ENCODE measurements around the gene LGALS7. TPM values are rescaled to one million over a fixed set of nuclear protein-coding genes. Genes with fewer than 3 reads are reported as not detected.
A peak's percentile ranks its signal among the peaks of the same experiment; 100 is the strongest.
"Not testable (repeated sequence)": the region's sequence is repeated elsewhere in the genome, so short reads cannot be mapped to it uniquely, and the experiment has no call there.

Gene LGALS7
- total RNA-seq, 3 donors from 2014 or later, result not detected

DNA sequence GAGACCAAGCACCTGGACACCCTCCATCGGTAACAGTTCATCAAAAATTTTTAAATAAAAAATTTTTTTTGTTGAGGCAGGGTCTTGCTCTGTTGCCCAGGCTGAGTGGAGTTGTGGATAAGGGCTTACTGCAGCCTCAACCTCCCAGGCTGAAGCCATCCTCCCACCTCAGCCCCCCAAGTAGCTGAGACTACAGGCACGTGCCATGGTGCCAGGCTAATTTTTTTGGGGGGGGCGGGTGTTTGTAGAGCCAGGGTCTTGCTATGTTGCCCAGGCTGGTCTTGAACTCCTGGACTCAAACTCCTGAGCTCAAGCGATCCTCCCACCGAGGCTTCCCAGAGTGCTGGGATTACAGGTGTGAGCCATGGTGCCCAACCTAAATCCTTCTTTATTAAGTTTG, 20.4 kb upstream of the LGALS7 start:
- DNase-seq (no peak), ATAC-seq (no peak)
- H3K9me3 ChIP-seq, result no peaks in the 10 kb centered on the region
- no peaks in the 10 kb centered on the region for H3K36me3 ChIP-seq (ENCODE audit: low read depth)
- TF ChIP-seq, protein P1, sequence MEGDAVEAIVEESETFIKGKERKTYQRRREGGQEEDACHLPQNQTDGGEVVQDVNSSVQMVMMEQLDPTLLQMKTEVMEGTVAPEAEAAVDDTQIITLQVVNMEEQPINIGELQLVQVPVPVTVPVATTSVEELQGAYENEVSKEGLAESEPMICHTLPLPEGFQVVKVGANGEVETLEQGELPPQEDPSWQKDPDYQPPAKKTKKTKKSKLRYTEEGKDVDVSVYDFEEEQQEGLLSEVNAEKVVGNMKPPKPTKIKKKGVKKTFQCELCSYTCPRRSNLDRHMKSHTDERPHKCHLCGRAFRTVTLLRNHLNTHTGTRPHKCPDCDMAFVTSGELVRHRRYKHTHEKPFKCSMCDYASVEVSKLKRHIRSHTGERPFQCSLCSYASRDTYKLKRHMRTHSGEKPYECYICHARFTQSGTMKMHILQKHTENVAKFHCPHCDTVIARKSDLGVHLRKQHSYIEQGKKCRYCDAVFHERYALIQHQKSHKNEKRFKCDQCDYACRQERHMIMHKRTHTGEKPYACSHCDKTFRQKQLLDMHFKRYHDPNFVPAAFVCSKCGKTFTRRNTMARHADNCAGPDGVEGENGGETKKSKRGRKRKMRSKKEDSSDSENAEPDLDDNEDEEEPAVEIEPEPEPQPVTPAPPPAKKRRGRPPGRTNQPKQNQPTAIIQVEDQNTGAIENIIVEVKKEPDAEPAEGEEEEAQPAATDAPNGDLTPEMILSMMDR (IDR thresholded peaks at IDR 0.05), result no peak
- intact Hi-C loops (cut with DNase I, micrococcal nuclease), result no loop called here
- no peaks in the 10 kb centered on the region for H3K4me1 ChIP-seq (ENCODE audit: low read depth)
- H3K4me3 ChIP-seq, result no peak overlapping the region

DNA sequence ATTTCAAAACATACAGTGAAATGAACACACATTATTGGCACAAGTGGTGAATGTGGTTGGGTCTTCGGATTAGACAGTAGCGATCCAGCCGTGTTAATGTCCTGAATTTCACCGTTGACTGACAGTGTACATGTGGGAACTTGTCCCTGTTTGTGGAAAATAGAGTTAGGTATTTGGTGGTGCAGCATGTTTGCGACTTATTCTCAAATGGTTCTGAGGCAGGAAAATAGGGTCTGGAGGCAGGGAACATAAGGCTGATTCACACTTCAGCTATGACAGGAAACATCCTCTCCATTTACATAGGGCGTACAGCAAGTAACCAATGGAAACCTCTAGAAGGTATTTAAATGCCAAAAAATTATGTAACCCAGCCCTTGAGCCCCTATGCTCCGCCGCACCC, 19.9 kb upstream of the LGALS7 start:
- no peak for ATAC-seq
- no peaks in the 10 kb centered on the region for H3K9me3 ChIP-seq
- H3K4me1 ChIP-seq (ENCODE audit: low read depth), result no peaks in the 10 kb centered on the region
- H3K4me3 ChIP-seq, result no peak overlapping the region
- TF ChIP-seq, protein P1 (IDR thresholded peaks at IDR 0.05), result no peak
- intact Hi-C loops (cut with DNase I, micrococcal nuclease), result no loop called here
- no peak for DNase-seq
- no peaks in the 10 kb centered on the region for H3K36me3 ChIP-seq (ENCODE audit: low read depth)

DNA sequence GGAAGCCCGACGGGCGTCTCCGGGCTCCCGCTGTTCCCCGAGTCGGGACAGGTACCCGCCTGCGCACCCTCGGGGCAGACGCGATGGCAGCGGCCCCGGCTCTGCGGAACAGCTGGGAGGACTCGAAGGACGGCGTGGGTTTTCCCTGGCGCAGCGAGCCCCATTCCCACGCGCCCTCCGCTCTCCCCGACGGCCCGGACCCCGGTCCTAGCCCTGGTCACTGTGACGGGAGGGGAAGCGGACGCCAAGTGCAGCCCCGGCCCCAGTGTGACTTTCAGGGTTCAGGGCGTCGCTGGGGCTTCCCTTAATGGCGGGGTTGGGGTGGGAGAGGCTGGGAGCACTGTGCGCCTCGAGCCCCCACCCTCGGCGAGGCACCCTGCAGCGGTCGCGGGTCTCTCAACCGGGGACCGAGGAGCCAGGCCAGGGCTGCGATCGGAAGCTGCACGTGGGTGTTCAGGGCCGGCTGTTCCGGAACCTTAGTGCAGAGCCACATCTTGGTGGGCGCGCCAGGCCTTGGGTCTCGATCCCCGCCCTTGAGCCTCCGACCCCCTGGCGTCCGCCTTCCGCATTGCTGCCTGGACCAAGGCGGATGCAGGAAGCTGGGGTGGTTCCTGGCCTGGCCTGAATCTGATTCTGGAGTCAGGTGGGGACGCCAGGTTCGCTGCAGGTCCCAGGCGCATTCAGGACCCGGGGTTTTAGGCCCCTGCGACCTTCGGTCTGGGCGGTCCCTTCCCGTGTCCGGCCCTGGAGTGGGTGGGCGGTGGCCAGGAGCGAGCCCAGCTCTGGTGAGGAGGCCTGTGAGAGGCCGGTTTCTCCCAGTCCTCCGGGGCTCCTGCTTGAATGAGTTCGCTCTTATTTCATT, 19.2 kb upstream of the LGALS7 start:
- no peaks in the 10 kb centered on the region for H3K9me3 ChIP-seq
- ATAC-seq (peak; percentile 65), DNase-seq (peak; percentile 44 to 79 (median 78))
- intact Hi-C loops (cut with DNase I, micrococcal nuclease), result no loop called here
- TF ChIP-seq, protein P1 (IDR thresholded peaks at IDR 0.05), result peak; percentile 18
- H3K4me1 ChIP-seq (ENCODE audit: low read depth), result no peaks in the 10 kb centered on the region
- H3K36me3 ChIP-seq (ENCODE audit: low read depth), result no peaks in the 10 kb centered on the region
- H3K4me3 ChIP-seq, result no peak overlapping the region

DNA sequence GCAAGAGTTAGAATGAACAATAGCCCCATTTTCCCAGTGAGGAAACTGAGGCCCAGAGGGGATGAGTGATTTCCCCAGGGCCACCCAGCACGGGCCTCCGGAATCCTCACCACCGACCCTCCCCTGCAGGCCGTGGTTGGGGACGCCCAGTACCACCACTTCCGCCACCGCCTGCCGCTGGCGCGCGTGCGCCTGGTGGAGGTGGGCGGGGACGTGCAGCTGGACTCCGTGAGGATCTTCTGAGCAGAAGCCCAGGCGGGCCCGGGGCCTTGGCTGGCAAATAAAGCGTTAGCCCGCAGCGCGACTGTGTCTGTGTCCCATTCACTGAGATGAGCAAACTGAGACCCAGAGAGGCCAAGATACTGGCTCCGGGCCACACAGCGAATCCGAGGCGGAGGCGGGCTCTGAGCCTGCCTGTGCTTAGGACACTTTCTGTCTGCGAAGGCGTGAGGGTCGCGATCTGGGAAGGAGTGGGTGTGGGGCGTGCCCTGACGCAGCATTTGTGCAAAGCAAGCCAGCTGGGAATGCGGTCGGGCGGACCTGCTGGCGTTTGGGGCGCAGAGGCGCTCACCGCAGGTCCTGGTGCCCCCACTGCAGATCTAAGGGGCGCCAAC, 18.2 kb upstream of the LGALS7 start:
- H3K4me1 ChIP-seq (ENCODE audit: low read depth); DNase-seq; H3K9me3 ChIP-seq; H3K36me3 ChIP-seq (ENCODE audit: low read depth); H3K4me3 ChIP-seq; intact Hi-C loops (cut with DNase I, micrococcal nuclease): not testable (repeated sequence)
- ATAC-seq, result peak; percentile 85

DNA sequence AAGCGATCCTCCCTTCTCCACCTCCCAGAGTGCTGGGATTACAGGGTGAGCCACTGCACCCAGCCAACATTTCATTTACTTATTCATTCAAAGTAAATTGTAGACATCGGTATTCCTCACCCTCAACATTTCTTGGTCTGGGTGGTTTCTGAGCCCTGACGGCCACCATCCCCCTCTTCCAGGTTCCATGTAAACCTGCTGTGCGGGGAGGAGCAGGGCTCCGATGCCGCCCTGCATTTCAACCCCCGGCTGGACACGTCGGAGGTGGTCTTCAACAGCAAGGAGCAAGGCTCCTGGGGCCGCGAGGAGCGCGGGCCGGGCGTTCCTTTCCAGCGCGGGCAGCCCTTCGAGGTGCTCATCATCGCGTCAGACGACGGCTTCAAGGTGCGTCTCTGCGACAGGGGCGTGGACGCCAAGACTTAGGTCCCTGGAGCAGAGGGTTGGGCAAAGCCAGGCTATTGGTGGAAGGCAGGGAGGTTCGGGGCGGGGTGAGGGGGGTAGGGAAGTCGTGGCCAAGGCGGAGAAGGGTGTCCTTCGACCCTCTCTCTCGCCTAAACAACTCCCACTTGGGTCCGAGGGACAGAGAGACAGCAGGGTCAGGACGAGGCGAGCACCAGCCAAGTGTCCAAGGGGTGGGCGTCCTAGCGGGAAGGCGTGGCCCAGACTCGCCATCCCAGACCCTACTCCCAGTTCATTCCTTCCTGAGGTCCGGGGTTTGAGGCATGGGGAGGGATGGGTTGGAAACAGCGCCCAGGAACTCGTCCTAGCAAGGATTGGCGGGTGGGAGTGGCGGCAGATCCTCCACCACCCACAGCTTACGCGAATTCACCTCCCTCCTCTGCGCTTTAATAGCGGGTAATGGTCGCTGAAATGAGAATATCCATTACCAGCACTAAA, 17.4 kb upstream of the LGALS7 start:
- H3K4me1 ChIP-seq (ENCODE audit: low read depth); H3K36me3 ChIP-seq (ENCODE audit: low read depth); H3K4me3 ChIP-seq; H3K9me3 ChIP-seq; DNase-seq; intact Hi-C loops (cut with DNase I, micrococcal nuclease): not testable (repeated sequence)
- ATAC-seq, result peak; percentile 33

DNA sequence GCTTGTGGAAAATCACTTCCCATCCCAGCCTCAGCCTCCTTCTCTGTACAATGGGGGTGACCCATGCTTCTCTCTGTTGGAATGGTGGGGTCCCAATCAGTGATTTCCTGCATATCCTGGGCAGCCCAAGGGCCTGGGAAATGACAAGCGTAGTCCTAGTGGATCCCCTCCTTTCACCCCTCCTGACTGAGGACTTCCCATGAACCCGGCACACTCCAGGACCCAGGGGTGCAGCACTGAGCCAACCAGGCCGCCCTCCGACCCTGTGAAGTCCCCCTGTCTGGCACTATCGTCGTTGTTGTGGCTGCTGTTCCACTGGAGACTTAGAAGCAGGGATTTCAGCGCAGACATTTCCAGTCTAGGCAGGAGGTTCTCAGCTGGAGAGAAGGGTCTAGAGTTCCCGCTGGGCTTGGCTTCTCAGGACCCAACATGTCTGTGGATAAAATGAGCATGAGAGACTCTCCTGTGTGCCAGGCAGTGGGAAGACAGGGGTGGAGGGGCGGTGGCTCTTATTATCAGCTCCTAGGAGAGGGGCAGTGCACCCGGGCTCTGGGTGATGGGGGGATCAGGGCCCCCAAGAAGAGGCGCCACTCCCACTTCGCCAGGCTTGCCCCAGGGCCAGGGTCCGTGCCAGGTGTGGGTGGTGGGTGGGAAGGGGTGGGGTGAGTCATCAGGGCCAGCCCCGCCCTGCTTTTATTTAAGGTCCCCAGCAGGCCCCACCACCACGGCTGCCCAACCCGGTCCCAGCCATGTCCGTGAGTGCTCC, 15.3 kb upstream of the LGALS7 start, which contains the start of gene LGALS7B:
Gene LGALS7B (plus strand): TSS at position 723 of the 766 bp plus-strand sequence. CDS start 27 bp downstream, at position 750.
- intact Hi-C loops (cut with DNase I, micrococcal nuclease), result no loop called here
- DNase-seq (no peak), ATAC-seq (no peak)
- TF ChIP-seq, protein P1 (IDR thresholded peaks at IDR 0.05), result no peak
- Histone ChIP-seq H3K36me3 (ENCODE audit: low read depth) (no peaks in the 10 kb centered on the region), H3K9me3 (no peaks in the 10 kb centered on the region), H3K4me3 (no peak within 1 kb of the TSS), H3K4me1 (ENCODE audit: low read depth) (no peaks in the 10 kb centered on the region)

All from mucosa of descending colon (tissue), 3 donors.